NCI-H524 (cell line): ENCODE measurements around the gene BPIFA2.
A peak's percentile ranks its signal among the peaks of the same experiment; 100 is the strongest.
"Not testable (repeated sequence)": the region's sequence is repeated elsewhere in the genome, so short reads cannot be mapped to it uniquely, and the experiment has no call there.

Source experiments
- DNase-seq, 2 experiments: peaks; one replicate each; lab custom pipeline; 2025; lab: John Stamatoyannopoulos, UW

BPIFA2 gene

DNA sequence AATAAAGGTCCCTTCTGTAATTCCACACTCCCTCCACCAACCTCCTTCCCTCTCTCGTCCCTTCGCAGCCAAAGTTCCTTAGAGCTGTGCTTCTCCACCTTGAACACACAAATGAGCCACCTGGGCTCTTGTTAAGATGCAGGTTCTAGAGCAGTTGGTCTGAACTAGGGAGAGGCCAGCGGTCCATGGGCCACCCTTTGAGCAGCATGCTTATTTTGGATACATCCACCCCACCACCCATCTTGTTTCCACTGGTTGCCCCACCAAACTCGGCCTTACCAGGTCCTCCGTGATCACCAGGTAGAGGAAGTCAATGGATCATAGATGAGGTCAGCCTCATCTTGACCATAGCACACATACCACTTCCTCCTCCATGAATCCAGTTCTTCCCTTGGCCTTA lies 7.3 kb upstream of the BPIFA2 start:
- no peak for DNase-seq

- DNase-seq = no peak
Observed at GRCh38 chr20:33162313-33162712, 5.6 kb upstream of the BPIFA2 start.

DNA sequence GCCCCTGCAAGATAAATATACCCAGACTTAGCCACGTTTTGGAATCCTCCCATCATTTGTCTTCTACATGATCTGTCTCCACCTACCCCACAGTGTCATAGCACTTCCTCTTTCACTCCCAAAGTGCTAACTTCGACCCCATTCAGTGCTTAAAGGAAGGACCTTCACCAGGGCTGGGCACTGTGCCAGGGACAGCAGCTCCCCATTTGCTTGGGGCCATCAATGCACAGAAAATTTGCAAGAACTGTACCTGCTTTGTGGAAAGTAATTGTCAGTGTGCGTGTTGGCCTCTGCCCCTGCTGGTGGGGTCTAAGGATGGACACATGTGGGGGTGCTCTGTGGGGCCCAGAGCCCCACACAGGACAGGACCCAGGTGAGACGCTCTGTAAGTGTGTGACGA lies 5.2 kb upstream of the BPIFA2 start:
- no peak for DNase-seq

DNA sequence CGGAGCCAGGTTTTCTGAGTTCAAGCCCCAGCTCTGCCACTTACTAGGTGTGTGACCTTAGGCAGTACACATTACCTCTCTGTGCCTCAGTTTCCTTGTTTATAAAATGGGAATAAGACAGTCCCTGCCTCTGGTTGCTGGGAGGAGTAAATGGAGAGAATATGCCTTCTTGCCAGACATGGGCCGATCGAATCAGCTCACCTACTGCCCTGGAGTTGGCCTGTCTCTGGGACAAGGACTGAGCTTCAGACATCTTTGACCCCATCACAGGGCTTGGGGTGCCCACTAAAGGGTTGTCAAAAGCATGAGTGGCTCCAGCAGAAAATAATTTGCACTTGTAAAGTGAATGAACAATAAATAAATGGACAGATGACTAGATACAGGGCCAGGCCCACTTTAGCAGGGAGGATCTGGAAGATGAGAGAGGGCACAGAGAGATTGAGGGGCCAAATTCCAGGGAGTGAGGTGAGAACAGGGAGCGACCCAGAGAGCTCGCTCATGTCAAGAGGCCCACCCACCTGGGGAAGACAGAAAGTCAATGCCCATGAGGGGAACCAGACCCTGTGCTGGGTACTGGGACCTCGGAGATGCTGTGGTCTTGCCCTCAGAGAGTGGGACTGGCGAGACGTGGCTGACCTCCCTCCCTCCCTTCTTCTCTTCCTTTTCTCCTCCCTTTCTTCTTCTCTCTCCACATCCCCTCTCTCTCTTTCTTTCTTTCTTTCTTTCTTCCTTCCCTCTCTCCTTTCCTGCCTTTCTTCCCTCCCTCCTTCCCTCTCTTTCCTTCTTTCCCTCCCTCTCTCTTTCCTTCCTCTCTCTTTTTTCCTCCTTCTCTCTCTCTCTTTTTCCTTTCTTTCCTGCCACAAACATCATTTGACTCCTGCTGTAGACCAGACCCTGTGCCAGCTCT lies 3.9 kb upstream of the BPIFA2 start:
- DNase-seq = no peak

- DNase-seq = peak; percentile 34 to 74
Observed at GRCh38 chr20:33164763-33165095, 3.2 kb upstream of the BPIFA2 start.

GRCh38 chr20:33165416-33166055 lies 2.4 kb upstream of the BPIFA2 start:
- peak; percentile 54 to 75 for DNase-seq

DNA sequence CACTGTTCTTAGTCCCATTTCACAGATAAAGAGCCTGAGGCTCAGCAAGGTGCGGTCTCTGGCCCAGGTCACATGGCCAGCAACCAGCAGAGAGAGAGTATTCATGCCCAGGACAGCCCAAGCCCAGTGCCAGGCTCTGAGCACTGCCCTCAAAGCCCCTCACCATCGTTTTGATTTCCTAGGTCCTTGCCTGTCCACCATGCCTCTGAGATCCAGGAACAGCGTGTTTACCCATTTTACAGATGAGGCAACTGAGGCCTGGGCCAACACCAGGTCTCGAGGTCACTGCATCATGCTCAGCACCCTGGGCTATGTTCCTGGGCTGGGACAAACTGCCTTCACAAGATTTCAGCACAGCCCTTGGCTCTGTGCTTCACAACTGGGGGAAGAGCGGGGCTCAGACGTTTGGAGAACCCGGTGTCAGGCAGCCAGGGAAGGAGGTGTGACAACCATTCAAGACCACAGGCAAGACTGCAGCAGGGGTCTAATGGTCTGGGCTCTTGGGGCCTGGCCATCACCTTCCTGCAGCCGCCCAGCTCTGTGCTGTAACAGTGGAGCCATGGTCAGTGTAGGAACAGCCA lies 1.3 kb upstream of the BPIFA2 start:
- no peak for DNase-seq

- no peak for DNase-seq
Observed at GRCh38 chr20:33169176-33169794, 1.3 kb downstream of the BPIFA2 start.

DNA sequence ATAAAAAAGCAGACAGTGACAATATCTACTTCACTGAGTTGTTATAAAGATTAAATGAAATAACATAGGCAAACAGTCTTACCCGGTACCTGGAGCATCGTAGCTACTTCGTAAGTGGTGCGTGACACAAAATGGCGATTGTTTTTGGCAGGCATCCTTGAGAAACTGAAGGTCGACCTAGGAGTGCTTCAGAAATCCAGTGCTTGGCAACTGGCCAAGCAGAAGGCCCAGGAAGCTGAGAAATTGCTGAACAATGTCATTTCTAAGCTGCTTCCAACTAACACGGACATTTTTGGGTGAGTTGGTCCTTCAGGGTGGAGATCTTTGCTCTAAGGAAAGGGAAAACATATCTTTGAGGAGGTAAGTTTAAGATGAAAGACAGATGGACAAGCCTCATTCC lies 4.8 kb downstream of the BPIFA2 start:
- peak in 1 of 2 experiments; percentile 45 for DNase-seq

DNA sequence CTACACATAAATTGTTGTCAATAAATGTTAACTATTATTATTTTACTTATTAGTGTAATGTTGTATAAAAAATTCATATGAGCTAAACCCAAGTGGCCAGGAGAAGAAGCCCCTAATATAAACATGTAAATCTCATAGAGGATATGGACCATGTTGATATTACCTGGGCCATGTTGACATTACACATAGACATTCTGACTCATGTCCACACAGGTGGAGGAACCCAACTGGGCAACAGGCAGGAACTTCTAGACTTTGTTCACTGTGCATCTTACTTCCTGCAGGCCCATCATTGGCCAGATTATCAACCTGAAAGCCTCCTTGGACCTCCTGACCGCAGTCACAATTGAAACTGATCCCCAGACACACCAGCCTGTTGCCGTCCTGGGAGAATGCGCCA lies 7.2 kb downstream of the BPIFA2 start:
- no peak for DNase-seq

- DNase-seq = peak; percentile 81 to 94
Observed at GRCh38 chr20:33176101-33176500, 8.1 kb downstream of the BPIFA2 start.

DNA sequence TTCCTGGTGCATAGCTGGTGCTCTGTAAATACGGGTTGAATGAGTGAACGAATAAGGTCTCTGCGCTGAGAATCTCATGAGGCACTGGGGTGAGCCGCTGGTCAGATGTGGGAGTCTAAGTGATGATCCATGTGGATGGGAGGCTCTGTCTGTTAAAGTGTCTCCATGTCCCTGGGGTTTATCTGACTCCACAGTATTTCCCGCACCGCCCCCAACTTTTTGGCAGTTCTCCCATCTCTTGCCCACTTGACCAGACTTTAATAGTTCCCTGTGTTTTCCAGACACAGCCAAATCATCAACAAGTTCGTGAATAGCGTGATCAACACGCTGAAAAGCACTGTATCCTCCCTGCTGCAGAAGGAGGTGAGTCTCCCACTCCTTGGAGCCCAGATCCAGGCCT lies 9.9 kb downstream of the BPIFA2 start:
- DNase-seq = peak in 1 of 2 experiments; percentile 44

- no peak for DNase-seq
Observed at GRCh38 chr20:33178726-33179125, 10.8 kb downstream of the BPIFA2 start.

DNA sequence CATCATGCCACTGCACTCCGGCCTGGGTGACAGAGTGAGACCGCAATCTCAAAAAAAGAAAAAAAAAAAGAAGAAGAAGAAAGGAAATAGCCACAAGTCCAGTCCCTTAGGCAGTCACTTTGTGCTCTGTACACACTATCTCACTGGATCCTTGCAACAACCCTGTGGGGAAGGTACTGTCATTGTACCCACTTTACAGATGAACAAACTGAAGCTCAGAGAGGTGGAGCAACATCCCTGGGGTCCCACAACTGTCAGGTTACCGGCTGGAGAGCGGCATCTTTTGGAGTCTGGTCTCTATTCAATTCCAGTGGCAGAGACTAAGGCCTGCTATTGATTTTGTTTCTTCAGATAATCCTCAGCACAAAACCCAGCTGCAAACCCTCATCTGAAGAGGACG lies 12.2 kb downstream of the BPIFA2 start:
- no peak for DNase-seq

GRCh38 chr20:33181482-33182093 lies 13.6 kb downstream of the BPIFA2 start:
- DNase-seq = peak in 1 of 2 experiments; percentile 15

DNA sequence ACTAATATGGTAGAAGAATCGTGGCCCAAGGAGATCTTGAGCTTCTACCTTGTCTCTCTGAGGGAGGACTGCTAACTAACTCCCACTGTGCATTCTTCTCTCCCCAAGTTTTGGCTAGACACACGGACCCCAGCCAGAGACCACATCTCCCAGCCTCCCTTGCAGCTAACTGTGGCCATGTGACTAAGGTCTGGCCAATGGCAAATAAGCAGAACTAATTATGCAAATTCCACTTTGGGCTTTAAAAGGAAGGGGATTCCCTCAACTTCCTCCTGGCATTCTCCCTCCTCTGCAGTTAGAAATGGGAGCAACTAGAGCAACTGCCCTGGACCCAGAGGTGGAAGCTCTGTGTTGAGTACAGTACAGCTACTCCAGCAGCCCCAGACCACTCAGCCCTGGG lies 15.4 kb downstream of the BPIFA2 start:
- DNase-seq = peak in 1 of 2 experiments; percentile 32

GRCh38 chr20:33185031-33185590 lies 17.2 kb downstream of the BPIFA2 start:
- DNase-seq = not testable (repeated sequence)

DNA sequence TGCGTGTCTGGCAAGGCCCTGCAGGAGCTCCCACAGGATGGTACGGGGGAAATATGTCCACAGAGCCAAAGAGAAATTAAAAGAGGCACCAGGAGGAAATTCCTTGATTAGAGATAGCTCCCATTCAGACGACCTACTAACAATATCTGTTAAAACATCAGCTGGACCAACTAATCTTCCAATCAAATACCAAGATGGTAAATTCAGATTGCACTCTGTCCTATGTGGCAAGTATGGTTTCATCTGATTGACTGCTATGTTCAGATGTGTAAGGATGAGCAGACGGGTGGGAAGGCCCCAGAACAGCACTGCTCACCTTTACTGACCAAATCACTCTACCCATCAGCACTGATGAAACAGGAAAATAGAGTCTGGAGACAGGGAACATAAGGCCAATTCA lies 19.5 kb downstream of the BPIFA2 start:
- DNase-seq = no peak

DNA sequence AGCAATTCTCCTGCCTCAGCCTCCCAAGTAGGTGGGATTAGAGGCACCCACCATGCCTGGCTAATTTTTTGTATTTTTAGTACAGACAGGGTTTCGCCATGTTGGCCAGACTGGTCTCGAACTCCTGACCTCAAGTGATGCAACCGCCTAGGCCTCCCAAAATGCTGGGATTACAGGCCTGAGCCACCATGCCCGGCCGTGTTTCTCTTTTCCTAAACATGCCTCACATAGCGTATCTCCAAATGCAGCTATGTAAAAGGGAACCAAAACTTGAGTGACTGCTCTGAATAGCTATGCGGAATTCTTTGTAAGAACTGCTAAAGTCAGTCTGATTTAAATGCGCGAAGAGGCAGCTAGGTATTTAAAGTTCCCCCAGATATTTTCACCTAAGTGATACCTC lies 20.5 kb downstream of the BPIFA2 start:
- DNase-seq = no peak

DNA sequence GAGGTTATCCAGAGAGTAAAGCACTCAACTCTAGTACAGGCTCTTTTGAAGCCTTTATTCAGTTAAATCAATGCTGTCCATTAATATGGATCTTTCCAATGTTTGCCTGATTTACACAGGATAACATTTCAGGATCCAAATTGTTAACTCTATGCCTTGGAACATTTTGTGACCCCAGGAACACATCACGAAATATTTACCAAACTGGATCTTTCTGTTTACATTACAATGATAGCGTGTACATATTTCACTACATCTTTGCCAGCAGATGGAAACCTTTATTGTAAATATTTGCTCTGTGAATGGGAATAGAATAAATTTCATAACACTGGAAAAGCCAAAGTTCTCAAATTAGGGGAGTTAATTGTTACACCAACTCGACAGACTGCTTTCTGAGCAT lies 23.5 kb downstream of the BPIFA2 start:
- DNase-seq = no peak

- no peak for DNase-seq
Observed at GRCh38 chr20:33191955-33192354, 24.0 kb downstream of the BPIFA2 start.

- no peak for DNase-seq
Observed at GRCh38 chr20:33192912-33193501, 25.0 kb downstream of the BPIFA2 start.
